H9 (cell line): ENCODE data around the gene GALNT10. TPM values are rescaled to one million over a fixed set of nuclear protein-coding genes. Genes with fewer than 3 reads are reported as not detected.

Experiments used
- DNase-seq: peaks from one replicate; pipeline ENCODE4 v3.0.0-alpha.2; 2017
- H2AFZ ChIP-seq: one replicate; pipeline ENCODE4 v1.6.1; 2013; ENCODE audit warnings: mild to moderate bottlenecking, low read length, control low read depth, moderate library complexity
- H2AK5ac ChIP-seq: 2 replicates; pipeline ENCODE4 v1.6.1; 2013; ENCODE audit warnings: low read length, control low read depth, mixed read lengths; ENCODE audit not compliant: insufficient read length
- H2BK120ac ChIP-seq: one replicate; pipeline ENCODE4 v1.6.1; 2013; ENCODE audit warnings: low read depth, mild to moderate bottlenecking, low read length, control low read depth, inconsistent platforms; ENCODE audit not compliant: poor library complexity, severe bottlenecking
- H2BK12ac ChIP-seq: 2 replicates; pipeline ENCODE4 v1.6.1; 2013; ENCODE audit warnings: low read length, control low read depth, mixed read lengths, low read depth; ENCODE audit not compliant: insufficient read length
- H2BK15ac ChIP-seq: 2 replicates; pipeline ENCODE4 v1.6.1; 2013; ENCODE audit warnings: low read depth, low read length, control low read depth
- H2BK20ac ChIP-seq: one replicate; pipeline ENCODE4 v1.6.1; 2013; ENCODE audit warnings: low read depth, mild to moderate bottlenecking, low read length, control low read depth, inconsistent platforms; ENCODE audit not compliant: poor library complexity, severe bottlenecking
- H2BK5ac ChIP-seq: 2 replicates; pipeline ENCODE4 v1.6.1; 2013; ENCODE audit warnings: low read length, control low read depth, mixed read lengths; ENCODE audit not compliant: insufficient read length
- H3K14ac ChIP-seq: 2 replicates; pipeline ENCODE4 v1.6.1; 2013; ENCODE audit warnings: low read length, control low read depth; ENCODE audit not compliant: insufficient read depth
- H3K18ac ChIP-seq: 2 replicates; pipeline ENCODE4 v1.6.1; 2013; ENCODE audit warnings: low read depth, mild to moderate bottlenecking, mixed read lengths, low read length, control low read depth; ENCODE audit not compliant: insufficient read length
- H3K23ac ChIP-seq: 2 replicates; pipeline ENCODE4 v1.6.1; 2013; ENCODE audit warnings: low read length, control low read depth, mixed read lengths, low read depth; ENCODE audit not compliant: insufficient read length
- H3K23me2 ChIP-seq: 2 replicates; pipeline ENCODE4 v1.6.1; 2013; ENCODE audit warnings: low read depth, mild to moderate bottlenecking, mixed read lengths, low read length, control low read depth; ENCODE audit not compliant: insufficient read length, poor library complexity, severe bottlenecking
- H3K27ac ChIP-seq: 2 replicates; pipeline ENCODE4 v1.5.1; 2013; ENCODE audit warnings: low read length, control low read depth, mixed read lengths, low read depth; ENCODE audit not compliant: insufficient read length
- H3K27me3 ChIP-seq: 2 replicates; pipeline ENCODE4 v1.6.1; 2013; ENCODE audit warnings: low read length, control low read depth, inconsistent platforms; ENCODE audit not compliant: insufficient read depth
- H3K4ac ChIP-seq: 2 replicates; pipeline ENCODE4 v1.6.1; 2013; ENCODE audit warnings: low read depth, mild to moderate bottlenecking, control low read depth, inconsistent platforms, low read length, moderate library complexity
- H3K4me1 ChIP-seq: 2 replicates; pipeline ENCODE4 v1.6.1; 2013; ENCODE audit warnings: low read length, control low read depth, inconsistent platforms; ENCODE audit not compliant: insufficient read depth
- H3K4me2 ChIP-seq: 2 replicates; pipeline ENCODE4 v1.6.1; 2013; ENCODE audit warnings: low read length, control low read depth, mixed read lengths; ENCODE audit not compliant: insufficient read length, insufficient read depth
- H3K56ac ChIP-seq: 2 replicates; pipeline ENCODE4 v1.6.1; 2013; ENCODE audit warnings: low read depth, mild to moderate bottlenecking, mixed read lengths, low read length, control low read depth; ENCODE audit not compliant: insufficient read length
- H3K79me1 ChIP-seq: 2 replicates; pipeline ENCODE4 v1.6.1; 2013; ENCODE audit warnings: low read depth, mild to moderate bottlenecking, moderate library complexity, low read length, control low read depth, inconsistent platforms; ENCODE audit not compliant: insufficient read depth, poor library complexity, severe bottlenecking
- H3K79me2 ChIP-seq: 2 replicates; pipeline ENCODE4 v1.6.1; 2013; ENCODE audit warnings: low read length, control low read depth, inconsistent platforms; ENCODE audit not compliant: insufficient read depth
- H3K9ac ChIP-seq: 2 replicates; pipeline ENCODE4 v1.6.1; 2013; ENCODE audit warnings: low read length, control low read depth, mixed read lengths; ENCODE audit not compliant: insufficient read length; ENCODE audit errors: extremely low read depth
- H3K9me3 ChIP-seq: one replicate; pipeline ENCODE4 v1.6.1; 2013; ENCODE audit warnings: low read depth, low read length, inconsistent platforms; ENCODE audit not compliant: control insufficient read depth
- H3T11ph ChIP-seq: one replicate; pipeline ENCODE4 v1.6.1; 2013; ENCODE audit warnings: mild to moderate bottlenecking, low read length, control low read depth, inconsistent platforms
- H4K20me1 ChIP-seq: one replicate; pipeline ENCODE4 v1.6.1; 2013; ENCODE audit not compliant: control insufficient read depth, insufficient read length, insufficient read depth
- H4K5ac ChIP-seq: 2 replicates; pipeline ENCODE4 v1.6.1; 2013; ENCODE audit warnings: low read depth, mild to moderate bottlenecking, mixed read lengths, low read length, control low read depth; ENCODE audit not compliant: insufficient read length
- H4K8ac ChIP-seq: replicated peaks from 2 replicates; pipeline ENCODE4 v1.6.1; 2013; ENCODE audit warnings: low read length, control low read depth, mixed read lengths, low read depth; ENCODE audit not compliant: insufficient read length
- H4K91ac ChIP-seq: 2 replicates; pipeline ENCODE4 v1.6.1; 2013; ENCODE audit warnings: low read depth, mild to moderate bottlenecking, moderate library complexity, mixed read lengths, low read length, control low read depth; ENCODE audit not compliant: insufficient read length
- H3K27ac Mint-ChIP-seq, 3 experiments: 2 replicates in 2 of 3; 3 replicates in 1 of 3; pipeline ENCODE4 v1.8.0; 2020 to 2021; ENCODE audit warnings: mixed read lengths in 3 of 3, mild to moderate bottlenecking in 1 of 3, moderate library complexity in 1 of 3
- H3K27me3 Mint-ChIP-seq: 2 replicates; pipeline ENCODE4 v1.8.0; 2021; ENCODE audit warnings: low read depth, mild to moderate bottlenecking, moderate library complexity, mixed read lengths
- H3K36me3 Mint-ChIP-seq, 3 experiments: 2 replicates in 2 of 3; 3 replicates in 1 of 3; pipeline ENCODE4 v1.8.0; 2020 to 2021; ENCODE audit warnings: low read depth in 3 of 3, mixed read lengths in 3 of 3; ENCODE audit not compliant: insufficient read depth in 1 of 3
- H3K4me1 Mint-ChIP-seq, 2 experiments: 2 replicates each; pipeline ENCODE4 v1.8.0; 2020; ENCODE audit warnings: mixed read lengths in 2 of 2
- H3K4me3 Mint-ChIP-seq, 2 experiments: 2 replicates in 1 of 2; 3 replicates in 1 of 2; pipeline ENCODE4 v1.8.0; 2020 to 2021; ENCODE audit warnings: mild to moderate bottlenecking in 2 of 2, mixed read lengths in 2 of 2, moderate library complexity in 1 of 2
- H3K9me3 Mint-ChIP-seq, 2 experiments: 2 replicates in 1 of 2; 3 replicates in 1 of 2; pipeline ENCODE4 v1.8.0; 2020; ENCODE audit warnings: mild to moderate bottlenecking in 2 of 2, mixed read lengths in 2 of 2, moderate library complexity in 1 of 2
- WGBS: extraction: QIAGEN DNeasy Blood & Tissue Kit; methylation state at CpG from one replicate; pipeline ENCODE4 v1.1.7; 2013; ENCODE audit warnings: missing lambda C conversion rate, low lambda C conversion rate, mixed read lengths; ENCODE audit not compliant: insufficient read length; ENCODE audit errors: extremely low coverage; 5-methylcytosine and 5-hydroxymethylcytosine counted together
- total RNA-seq: library from RNA; stranded (reverse); gene quantifications from 2 replicates; pipeline ENCODE4 v1.2.1, GENCODE V29; 2021
- TF ChIP-seq, protein P1 (sequence below): fragments of 200-600 bp; sonication (generic); conservative IDR thresholded peaks from 3 replicates; pipeline ENCODE4 v1.8.0; 2021; ENCODE audit warnings: antibody characterized with exemption, mild to moderate bottlenecking

Gene GALNT10
- total RNA-seq, 1 experiment from 2014 or later, result 15.4 TPM

DNA sequence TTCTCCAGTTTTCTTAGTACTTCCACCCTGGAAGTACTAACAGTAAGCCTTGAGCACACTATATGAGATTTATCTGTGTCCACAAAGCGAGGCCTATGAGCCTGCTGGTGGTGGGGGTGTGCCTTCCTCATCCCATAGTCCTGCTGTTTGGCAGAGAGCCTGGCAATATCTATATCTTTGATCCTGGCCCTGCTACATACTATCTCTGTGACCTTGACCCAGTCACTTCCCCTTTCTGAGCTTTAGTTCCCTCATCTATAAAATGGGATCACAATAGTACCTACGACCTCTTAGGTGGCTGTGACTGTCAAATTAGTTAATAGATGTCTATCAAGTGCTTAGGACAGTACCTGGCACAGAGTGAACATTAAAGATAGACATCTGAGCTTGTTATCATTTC is 140.7 kb downstream of the GALNT10 start:
- Histone ChIP-seq H2BK20ac (no peak overlapping the region), H4K8ac (no peak overlapping the region), H3K27me3 (no peaks in the 10 kb centered on the region), H3K14ac (no peak overlapping the region), H3K4me2 (no peak overlapping the region), H3K9ac (no peak overlapping the region), H2BK120ac (no peak overlapping the region), H4K91ac (no peak overlapping the region), H2BK12ac (no peak overlapping the region), H3T11ph (no peak overlapping the region), H3K23ac (no peak overlapping the region), H2BK5ac (no peak overlapping the region), H3K18ac (no peak overlapping the region), H3K9me3 (no peaks in the 10 kb centered on the region), H3K79me1 (no peaks in the 10 kb centered on the region), H3K23me2 (no peaks in the 10 kb centered on the region), H4K5ac (no peak overlapping the region), H2AFZ (no peak overlapping the region), H2BK15ac (no peak overlapping the region), H4K20me1 (no peaks in the 10 kb centered on the region), H3K27ac (no peak overlapping the region), H3K79me2 (no peaks in the 10 kb centered on the region), H3K4me1 (no peaks in the 10 kb centered on the region; the same call in 1 of the 2 replicates), H3K56ac (no peak overlapping the region), H3K4ac (no peak overlapping the region), H2AK5ac (no peak overlapping the region)
- TF ChIP-seq, protein P1, sequence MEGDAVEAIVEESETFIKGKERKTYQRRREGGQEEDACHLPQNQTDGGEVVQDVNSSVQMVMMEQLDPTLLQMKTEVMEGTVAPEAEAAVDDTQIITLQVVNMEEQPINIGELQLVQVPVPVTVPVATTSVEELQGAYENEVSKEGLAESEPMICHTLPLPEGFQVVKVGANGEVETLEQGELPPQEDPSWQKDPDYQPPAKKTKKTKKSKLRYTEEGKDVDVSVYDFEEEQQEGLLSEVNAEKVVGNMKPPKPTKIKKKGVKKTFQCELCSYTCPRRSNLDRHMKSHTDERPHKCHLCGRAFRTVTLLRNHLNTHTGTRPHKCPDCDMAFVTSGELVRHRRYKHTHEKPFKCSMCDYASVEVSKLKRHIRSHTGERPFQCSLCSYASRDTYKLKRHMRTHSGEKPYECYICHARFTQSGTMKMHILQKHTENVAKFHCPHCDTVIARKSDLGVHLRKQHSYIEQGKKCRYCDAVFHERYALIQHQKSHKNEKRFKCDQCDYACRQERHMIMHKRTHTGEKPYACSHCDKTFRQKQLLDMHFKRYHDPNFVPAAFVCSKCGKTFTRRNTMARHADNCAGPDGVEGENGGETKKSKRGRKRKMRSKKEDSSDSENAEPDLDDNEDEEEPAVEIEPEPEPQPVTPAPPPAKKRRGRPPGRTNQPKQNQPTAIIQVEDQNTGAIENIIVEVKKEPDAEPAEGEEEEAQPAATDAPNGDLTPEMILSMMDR, result no peak
- Mint-ChIP-seq H3K4me1 (peaks cover 0 to 6% of the 10 kb centered on the region in 2 experiments; a peak in 2 of 4 replicates), H3K27ac (no peak overlapping the region; a peak in 1 of 7 replicates), H3K36me3 (no peaks in the 10 kb centered on the region), H3K27me3 (no peaks in the 10 kb centered on the region), H3K4me3 (no peak overlapping the region), H3K9me3 (no peaks in the 10 kb centered on the region)
- no CpG with 5 or more reads among the region's 2 CpGs for WGBS
- DNase-seq, result no peak
